Tibial nerve (tissue), 4 donors: ENCODE results near the gene EPS8L1.

Experiments used
- EP300 ChIP-seq, 2 donors: sonication (generic); formaldehyde crosslinking; IDR thresholded peaks; one replicate each; pipeline ENCODE4 v1.6.1; 2017; ENCODE audit warnings: antibody characterized with exemption in 2 of 2, mild to moderate bottlenecking in 1 of 2
- POLR2A ChIP-seq, 2 donors: fragments of 450-650 bp; IDR thresholded peaks; one replicate each; pipeline ENCODE4 v1.6.1; 2017; ENCODE audit warnings: antibody characterized with exemption in 2 of 2, mild to moderate bottlenecking in 2 of 2, moderate library complexity in 2 of 2
- TF ChIP-seq, protein P1 (sequence below), 5 experiments: fragments of 200-600 bp in 3 of 5; fragments of 450-650 bp in 2 of 5; sonication (generic) in 3 of 5; IDR thresholded peaks; one replicate each; pipeline ENCODE4 v1.5.1; 2016 to 2019; ENCODE audit warnings: antibody characterized with exemption in 5 of 5, mild to moderate bottlenecking in 3 of 5, moderate library complexity in 2 of 5

DNA sequence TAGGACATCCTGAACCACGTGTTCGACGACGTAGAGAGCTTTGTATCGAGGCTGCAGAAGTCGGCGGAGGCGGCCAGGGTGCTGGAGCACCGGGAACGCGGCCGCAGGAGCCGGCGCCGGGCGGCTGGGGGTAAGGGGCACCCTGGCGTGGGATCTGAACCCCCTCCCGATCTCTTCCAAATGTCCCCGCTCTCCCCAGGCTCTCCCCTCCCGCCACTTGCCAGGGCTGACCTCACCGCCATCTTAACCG, 6.0 kb downstream of the EPS8L1 start:
- no peak for TF ChIP-seq POLR2A (IDR thresholded peaks at IDR 0.05)
- TF ChIP-seq, protein P1, sequence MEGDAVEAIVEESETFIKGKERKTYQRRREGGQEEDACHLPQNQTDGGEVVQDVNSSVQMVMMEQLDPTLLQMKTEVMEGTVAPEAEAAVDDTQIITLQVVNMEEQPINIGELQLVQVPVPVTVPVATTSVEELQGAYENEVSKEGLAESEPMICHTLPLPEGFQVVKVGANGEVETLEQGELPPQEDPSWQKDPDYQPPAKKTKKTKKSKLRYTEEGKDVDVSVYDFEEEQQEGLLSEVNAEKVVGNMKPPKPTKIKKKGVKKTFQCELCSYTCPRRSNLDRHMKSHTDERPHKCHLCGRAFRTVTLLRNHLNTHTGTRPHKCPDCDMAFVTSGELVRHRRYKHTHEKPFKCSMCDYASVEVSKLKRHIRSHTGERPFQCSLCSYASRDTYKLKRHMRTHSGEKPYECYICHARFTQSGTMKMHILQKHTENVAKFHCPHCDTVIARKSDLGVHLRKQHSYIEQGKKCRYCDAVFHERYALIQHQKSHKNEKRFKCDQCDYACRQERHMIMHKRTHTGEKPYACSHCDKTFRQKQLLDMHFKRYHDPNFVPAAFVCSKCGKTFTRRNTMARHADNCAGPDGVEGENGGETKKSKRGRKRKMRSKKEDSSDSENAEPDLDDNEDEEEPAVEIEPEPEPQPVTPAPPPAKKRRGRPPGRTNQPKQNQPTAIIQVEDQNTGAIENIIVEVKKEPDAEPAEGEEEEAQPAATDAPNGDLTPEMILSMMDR (IDR thresholded peaks at IDR 0.05) = no peak
- TF ChIP-seq EP300 (IDR thresholded peaks at IDR 0.05) = no peak
